ENCODE measurements around the gene TNP1.

TNP1 gene, protein sequence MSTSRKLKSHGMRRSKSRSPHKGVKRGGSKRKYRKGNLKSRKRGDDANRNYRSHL

DNA sequence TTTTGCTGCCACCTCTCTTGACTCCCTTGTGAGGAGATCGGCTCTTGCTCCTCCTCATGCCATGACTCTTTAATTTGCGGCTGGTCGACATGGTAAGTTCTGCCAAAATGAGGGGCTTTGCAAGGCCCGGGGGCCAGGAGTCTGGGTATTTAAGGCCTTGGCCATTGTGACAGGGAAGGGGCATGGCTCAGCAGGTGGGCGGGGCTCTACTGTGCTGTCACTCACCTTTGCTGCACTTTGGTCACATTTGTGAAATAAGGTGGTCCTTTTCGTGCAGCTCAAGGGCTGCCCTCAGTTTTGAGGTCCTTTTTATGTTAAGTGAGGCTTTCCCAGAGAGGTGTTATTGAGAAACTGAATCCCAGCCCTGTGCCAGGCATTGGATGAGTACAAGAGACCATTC lies at the start of gene TNP1:
TNP1 (minus strand) TSS at position 121 of the 400 bp plus-strand sequence; CDS start at position 91, 30 bp downstream.
- DNase-seq (ENCODE audit: low spot score), result no peak

DNA sequence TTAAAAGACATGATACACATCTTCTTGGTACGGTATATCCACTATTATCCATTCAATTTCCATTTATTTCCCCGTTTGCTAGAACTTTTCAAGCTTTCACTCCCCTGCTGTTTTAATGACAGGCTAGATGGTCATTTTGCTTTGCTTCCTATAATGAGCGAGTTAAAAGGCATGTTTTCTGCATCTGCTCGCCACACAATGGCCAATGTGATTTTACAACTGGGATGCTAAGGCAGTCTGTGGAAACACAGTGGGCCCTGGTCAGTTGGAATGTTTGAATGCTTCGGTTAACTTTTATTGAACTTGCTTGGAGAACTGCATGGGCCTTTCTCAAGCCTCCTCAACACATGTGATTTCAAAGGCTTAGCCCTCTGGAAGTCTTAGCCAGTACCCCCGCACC lies 48.4 kb upstream of the TNP1 start:
- DNase-seq (ENCODE audit: low spot score), result no peak

DNA sequence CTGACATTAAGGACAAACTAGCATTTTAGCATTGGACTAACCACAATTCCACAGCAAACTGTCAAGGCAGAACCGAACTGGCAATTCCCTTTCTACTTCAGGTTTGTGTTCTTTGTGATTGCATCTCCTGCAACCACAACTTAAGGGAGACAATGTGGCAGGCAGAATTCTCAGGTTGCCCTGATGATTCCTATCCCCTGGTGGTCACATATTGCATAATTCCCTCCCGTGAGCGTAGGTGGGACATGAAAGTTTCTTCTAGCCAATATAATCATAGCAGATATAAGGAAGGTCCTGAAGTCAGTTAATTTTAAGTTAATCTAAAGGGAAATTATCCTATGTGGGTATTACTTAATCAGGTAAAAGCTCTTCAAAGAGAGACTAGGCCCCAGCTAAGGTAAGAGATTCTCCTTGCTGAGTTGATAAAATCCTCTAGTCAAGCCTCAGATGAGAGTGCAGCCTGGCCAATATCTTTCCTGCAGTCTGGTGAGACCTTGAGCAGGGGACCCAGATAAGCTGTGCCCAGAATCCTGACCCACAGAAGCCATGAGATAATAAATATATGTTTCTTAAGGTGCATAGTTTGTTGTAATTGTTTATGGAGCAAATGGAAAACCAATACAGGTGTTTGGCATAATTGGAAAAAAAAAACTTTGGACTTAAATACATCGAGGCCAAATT lies 45.9 kb upstream of the TNP1 start:
- DNase-seq (ENCODE audit: low spot score), result no peak

DNA sequence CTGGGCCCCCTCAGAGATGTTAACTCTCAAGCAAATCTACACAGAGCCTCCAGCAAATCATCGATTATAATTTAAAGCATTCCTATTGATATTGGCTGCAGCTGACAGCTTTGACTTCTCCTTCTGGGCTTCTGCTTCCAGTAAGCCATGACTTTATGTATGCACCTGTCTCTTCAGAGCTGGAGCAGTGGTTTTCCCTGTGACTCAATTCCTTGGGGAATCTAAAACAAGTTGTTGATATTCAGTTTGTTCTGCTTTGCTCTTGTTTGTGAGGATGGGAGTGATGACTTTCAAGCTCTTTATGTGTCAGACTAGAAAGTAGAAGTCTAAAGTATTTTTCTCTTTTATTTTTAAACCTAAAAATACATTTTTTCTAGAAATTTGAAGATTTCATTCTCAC lies 45.1 kb upstream of the TNP1 start:
- DNase-seq (ENCODE audit: low spot score), result no peak

DNA sequence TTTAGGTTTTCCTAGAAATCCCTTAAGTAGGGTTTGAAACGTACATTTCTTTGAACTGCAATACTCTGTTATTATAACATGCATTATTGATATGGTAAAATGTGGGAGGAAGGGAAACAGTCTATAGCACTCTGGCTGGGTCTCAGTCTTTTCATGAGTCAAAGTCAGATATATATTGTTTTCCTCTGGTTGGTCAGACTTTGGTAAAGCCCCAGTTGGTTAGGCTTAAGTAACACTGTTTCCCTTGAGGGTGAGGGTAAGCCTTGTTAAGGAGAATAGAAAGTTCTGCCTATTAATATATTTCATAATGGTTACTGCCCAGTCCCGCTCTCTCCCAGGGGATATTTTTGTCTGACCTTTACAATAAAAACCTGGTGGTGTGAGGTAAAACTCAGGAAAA lies 44.7 kb upstream of the TNP1 start:
- DNase-seq (ENCODE audit: low spot score), result no peak

DNA sequence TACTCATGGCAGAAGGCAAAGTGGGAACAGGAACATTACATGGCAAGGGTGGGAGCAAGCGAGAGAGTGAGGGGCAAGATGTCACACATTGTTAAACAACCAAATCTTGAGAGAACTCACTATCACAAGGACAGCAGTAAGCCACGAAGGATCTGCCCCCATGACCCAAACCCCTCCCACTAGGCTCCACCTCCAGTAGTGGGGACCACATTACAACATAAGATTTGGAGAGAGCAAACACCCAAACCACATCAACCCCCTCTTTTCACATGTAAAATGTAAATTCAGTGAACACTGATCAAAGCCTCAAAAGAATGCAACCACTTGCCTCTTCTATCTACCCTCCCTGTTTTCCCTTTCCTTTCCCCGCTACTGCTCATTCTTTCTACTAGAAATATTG lies 43.6 kb upstream of the TNP1 start:
- DNase-seq (ENCODE audit: low spot score), result no peak

DNA sequence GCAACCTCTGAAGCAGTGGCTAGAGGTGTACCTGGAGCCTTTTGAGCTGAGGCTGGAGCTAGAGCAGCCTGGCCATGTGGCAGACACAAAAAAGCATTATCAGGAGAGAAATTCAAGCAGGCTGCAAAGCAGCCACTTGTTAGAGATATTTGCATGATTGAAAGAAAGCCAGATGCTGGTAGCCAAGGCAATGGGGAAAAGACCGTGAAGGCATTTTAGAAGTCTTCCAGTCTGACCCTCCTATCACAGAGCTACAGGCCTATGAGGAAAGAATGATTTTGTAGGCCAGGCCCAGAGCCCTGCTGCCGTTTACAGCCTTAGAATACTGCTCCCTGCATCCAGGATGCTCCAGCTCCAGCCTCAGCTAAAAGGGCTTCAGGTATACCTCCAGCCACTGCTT lies 41.4 kb upstream of the TNP1 start:
- no peak for DNase-seq (ENCODE audit: low spot score)

DNA sequence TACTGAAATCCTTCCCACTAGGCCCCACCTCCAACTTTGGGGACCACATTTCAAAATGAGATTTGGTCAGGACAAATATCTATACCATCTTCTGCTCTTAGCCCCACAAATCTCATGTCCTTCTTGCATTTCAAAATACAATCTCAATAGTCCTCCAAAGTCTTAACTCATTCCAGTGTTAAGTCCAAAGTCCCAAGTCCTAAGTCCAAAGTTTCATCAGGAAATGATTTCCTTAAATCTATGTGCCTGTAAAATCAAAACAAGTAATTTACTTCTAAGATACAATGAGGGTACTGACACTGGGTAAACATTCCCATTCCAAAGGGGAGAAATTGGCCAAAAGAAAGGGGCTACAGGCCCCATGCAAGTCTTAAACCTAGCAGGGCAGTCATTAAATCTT lies 40.5 kb upstream of the TNP1 start:
- no peak for DNase-seq (ENCODE audit: low spot score)

DNA sequence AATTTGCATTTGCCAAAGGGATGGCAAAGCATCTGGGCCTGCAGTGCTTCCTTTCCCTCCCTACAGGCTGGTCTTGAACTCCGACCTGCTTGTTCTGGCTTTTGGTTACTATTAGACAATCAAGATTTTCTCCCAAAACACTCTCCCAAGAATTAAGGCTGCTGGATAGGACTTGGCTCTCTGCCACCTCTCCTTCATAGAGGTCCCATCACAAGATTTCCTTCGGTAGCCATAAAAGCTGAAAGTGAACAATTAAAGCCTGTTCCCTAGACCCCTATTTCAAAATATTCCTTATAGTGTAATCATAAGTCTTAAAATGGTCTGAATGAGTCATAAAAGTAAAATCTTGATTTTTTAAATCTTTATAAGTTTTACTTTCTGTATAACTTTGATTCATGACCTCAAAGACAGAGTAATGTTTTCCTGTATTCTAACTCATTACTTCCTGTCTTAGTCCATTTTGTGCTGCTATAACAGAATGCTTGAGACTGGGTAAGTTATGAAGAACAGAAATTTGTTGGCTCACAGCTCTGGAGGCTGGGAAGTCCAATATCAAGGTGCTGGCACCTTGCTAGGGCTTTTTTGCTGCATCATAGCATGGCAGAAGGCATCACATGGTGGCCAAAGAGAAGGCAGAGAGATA lies 37.8 kb upstream of the TNP1 start:
- DNase-seq (ENCODE audit: low spot score), result no peak

DNA sequence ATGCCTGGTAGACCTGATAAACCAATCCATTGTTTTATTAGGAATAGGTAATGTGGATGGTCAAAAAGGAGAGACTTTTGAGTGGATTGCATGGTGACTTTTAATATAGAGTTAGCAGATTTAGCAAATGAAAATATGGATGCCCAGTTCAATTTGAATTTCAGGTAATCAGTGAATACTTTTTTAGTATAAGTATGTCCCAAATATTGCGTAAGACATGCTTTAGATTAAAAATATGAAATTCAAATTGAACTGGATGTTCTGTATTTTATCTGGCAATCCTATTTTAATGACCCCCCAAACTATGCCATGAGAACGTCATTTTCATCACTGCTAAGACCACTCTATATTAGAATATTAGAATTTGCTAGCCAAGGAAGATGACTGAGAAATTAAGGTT lies 30.3 kb upstream of the TNP1 start:
- DNase-seq (ENCODE audit: low spot score), result no peak

DNA sequence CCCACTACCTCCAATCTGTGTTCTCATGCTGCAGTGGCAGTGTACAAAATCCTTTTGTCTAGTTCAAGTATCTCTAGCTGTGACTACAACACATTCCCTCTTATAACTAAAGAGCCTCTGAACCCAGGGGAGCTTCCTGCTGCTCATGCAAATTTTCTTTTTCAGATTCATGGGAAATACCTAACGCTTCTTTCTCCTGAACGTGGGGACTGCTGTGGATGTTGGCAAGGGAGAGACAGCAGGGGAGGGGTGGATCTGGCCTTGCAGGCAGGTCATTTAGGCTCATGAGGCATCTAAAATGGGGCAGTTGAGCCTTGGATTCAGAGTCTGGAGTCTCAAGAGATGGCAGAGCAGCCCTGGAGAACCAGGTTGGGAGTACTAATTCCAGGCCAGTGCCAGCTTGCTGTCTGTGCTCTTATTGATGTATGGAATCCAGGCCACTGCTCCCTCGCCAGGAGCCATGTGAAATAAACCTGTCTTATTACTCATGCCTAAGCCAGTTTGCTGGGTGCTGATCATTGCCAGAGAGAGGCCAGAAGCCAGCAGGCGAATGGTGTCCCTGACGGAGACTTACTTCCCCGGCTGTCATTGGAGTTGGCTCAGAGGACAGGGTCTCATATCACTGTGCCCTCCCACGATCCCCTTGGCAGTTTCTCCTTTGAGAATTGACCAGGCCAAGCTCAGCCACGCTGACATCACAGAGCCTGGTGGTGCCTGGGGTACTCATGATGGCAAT lies 29.2 kb upstream of the TNP1 start:
- DNase-seq (ENCODE audit: low spot score), result no peak

DNA sequence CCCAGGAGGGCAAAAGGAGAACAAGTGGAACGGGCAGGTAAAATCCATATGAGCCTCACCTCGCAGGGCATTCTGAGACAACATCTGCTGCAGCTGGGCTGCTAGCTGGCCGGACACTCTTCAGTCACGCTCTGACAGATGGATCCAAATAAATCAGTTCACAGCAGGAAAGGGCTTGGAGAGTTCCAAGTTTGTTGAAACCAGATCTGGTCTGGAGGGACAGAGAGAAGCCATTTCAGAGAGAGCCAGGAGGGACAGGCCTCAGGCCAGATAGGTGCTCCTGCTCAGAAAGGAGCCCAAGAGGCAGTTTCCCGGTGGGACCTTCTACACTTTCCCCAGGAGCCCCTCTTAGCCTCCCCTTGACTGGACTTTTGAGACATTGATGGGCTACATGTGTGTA lies 28.2 kb upstream of the TNP1 start:
- no peak for DNase-seq (ENCODE audit: low spot score)

DNA sequence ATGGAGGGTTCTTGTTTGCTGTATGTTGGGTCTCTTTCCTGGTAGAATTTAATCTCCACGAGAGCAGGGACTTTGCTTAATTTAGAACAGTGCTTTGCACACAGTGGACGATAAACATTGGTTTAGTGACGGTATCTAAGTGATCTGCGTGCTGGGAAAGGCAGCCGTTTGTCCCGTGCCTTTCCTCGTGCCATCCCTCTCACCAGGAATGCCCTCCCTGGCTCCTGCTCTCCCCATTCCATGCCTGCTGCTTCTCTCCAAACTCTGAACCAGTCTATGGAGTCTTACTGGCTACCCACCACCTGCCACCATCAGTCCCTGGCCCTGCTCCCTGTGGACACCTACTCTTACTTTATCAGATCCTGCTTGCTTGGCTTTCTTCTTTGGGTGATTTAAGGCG lies 27.3 kb upstream of the TNP1 start:
- no peak for DNase-seq (ENCODE audit: low spot score)

DNA sequence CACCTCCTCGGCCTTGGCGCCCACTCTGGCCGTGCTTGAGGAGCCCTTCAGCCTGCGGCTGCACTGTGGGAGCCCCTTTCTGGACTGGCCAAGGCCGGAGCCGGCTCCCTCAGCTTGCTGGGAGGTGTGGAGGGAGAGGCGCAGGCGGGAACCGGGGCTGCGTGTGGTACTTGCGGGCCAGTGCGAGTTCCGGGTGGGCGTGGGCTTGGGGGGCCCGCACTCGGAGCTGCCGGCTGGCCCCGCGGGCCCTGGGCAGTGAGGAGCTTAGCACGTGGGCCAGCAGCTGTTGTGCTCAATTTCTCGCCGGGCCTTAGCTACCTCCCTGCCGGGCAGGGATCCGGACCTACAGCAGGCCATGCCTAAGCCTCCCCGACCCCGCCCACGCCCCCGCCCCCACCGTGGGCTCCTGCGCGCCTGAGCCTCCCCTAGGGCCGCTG lies 25.3 kb upstream of the TNP1 start:
- no peak for DNase-seq (ENCODE audit: low spot score)

DNA sequence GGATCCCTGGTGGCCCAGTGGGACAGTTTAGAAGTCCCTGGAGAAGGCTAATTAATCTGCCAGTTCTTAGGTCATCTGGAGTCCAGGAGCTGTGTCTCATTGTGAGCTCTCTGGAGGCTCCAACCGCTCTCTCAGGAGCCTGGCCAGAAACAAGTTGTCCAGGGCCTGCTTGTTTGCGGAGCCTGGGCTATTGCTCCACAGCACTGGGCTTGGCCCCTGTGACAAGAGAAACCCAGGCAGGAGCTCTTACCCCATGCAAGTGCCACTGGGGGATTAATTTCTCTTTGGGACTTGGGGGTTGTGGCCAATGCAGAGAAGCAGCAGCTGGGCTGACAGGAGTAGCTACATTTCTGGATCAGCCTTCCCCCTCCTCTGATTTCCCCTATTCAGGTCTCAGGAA lies 24.5 kb upstream of the TNP1 start:
- DNase-seq (ENCODE audit: low spot score), result no peak

DNA sequence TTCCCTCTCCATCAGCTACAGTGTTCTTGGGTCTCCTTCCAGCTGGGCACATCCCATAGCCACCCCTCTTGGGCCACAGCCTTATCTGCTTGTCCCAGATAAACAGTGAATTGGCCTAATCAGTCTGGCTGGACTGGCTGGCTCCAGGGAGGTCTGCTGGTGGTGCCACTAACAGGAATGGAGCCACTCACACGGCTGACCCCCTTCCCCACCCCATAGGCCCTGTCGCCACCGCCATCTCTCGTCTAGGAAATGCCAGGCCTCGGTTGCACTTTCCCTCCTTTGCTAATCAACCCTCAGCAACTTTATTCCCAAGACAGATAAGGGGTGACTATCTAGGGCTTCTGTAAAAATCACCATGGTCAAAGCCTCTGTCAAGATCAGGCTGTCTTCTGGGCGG lies 23.0 kb upstream of the TNP1 start:
- peak; percentile 10 for DNase-seq (ENCODE audit: low spot score)

DNA sequence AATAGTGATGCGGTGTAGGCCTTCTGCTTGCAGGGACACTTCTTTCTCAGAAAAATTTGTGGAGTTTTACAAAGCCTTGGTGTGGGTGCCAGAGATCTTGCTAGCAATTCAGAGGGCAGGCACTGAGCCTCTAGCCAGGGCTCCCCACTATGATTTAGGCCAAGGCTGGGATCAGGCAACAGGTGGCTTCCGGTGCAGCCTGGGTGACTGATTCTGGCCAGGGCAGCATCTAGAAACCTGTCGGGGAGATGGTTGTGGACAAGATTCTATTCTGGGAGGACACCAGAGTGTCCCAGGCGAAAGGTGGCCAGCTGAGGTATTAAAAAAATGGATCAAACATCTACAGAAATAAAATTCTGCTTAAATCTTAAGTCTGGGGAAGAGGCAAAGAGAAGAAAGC lies 21.5 kb upstream of the TNP1 start:
- no peak for DNase-seq (ENCODE audit: low spot score)

DNA sequence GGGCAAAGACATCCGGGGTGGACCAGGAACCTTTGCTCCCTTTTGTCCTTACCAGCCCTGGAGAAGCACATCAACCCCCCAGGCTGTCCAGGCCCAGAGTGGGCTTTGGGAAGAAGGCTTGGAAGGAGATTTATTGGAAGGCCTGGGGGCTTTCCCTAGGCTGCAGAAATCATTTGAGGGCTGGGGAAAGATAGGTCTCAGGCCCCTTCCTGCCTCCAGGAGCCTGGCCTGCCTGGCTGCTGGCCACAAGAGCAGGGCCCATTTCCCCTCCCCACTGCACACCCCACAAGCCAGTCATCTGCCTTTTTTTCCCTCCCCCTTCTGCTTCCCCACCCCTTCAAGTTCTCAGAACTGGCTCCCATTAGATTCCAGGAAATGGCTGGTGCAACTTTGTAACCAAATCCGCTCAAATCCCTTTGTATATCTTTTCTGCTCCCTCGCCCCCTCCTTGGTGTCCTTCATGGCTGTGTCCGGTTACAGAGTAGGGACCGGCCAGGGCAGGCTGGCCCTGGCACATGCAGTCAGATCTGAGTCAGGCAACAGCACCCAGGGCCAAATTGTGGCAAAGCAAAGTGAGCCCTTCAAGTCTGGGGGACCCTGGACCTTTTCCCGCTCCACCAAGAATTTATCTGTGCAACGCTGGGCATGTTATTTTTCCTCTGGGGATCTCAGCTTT lies 20.8 kb upstream of the TNP1 start:
- DNase-seq (ENCODE audit: low spot score), result no peak

DNA sequence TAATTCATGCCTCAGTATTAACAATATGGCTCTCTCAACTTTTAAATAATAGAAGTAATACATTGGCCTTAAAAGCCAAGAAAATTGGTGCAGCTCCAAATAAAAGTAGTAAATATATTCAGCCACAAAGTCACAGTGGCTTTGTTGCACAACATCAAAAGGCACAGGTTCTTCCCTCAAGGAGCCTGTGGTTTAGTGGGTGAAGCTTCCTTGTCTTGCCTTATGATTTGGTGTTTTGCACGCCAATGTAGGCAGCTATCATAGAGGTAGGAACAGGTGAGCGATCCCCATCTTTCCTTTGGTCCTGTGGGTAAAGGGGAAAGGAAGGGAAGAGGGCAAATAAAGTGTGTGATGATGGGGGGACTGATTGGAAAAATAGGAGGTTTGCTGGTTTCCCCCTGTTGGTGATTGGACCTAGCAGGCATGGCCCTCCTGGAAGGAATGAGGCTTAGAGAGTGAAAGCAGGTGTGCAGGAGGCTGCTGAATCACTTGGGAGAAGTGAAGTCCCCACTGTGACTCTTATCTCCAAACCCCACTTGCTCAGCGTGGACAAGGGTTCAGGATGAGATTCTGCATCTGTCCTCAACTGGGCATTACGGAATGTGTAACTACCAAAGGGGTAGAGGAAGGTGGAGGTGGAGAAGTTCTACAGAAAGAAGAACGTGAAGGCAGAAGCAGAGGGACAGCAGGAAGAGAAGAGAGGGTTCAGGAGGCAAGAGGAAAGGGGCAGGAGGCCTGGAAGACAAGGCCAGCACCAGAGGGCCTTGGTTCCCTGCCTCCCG lies 20.1 kb upstream of the TNP1 start:
- DNase-seq (ENCODE audit: low spot score), result peak; percentile 10

DNA sequence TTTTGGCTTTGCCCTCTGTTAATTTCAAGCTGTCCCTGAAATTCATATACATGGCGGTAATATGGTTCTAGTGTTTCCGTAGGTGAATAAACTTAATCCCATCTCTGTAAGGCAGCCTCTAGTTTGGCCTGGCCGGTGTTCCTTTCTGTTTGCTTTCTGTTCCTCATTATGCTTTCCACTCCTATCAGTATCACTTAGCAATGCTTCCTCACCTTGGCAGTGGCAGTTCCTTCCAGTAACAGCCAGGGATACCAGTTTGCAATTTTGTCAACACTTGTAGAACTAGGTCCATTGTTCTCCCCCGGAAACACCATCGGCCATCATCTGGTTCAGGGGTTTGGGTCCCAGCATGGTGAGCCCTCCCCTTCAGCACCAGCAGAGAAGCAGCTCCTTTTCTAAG lies 18.2 kb upstream of the TNP1 start:
- DNase-seq (ENCODE audit: low spot score), result no peak

DNA sequence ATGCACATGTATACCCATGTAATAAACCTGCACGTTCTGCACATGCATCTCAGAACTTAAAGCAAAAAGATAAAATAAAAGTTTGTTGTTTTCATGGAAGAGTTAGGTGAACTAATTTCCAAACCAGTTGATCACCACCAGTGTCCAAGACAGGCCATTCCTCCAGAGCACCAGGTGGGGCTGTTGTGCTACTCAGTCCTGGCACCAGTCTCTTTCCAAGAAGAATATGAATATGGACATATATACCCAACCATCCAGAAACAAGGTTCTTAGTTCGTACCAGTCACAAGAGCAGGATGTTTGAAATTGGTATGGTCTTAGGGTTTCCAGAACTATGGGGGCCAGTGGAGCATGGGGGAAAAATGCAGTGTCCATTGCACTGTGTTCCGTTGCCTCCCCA lies 17.2 kb upstream of the TNP1 start:
- no peak for DNase-seq (ENCODE audit: low spot score)

DNA sequence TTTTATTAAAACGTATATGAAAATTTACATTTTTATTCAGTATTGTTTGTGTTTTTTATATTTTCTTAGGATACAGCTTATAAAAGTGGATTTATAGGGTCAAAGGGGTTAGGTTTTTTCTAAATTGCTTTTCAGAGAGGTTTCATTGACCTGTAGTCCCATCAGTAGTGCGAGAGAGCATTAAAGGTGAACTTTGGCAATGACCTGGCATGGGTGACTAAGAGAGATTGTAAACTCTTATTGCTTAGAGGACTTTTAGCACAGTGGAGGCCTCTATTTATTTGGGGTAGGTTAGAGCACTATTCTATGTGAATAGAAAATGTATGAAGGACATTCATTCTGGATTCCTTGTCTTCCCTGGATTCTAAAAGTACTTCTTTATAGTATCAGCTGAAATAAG lies 16.0 kb upstream of the TNP1 start:
- DNase-seq (ENCODE audit: low spot score), result no peak

Measured in hematopoietic multipotent progenitor cell treated with erythropoietin and hydrocortisone succinate and interleukin-3 and kit ligand, for 17 days (in vitro differentiated cells).